Renal cortical epithelial cell (primary cell): ENCODE data around the gene KSR1. TPM values are rescaled to one million over a fixed set of nuclear protein-coding genes. Genes with fewer than 3 reads are reported as not detected.

Source experiments
- DNase-seq: peaks from one replicate; pipeline ENCODE4 v3.0.0-alpha.2; 2011; ENCODE audit warnings: low read depth
- total RNA-seq: library from RNA; depleted of rRNA; stranded (reverse); fragments of >200 nt; gene quantifications from 2 replicates; pipeline ENCODE4 v1.2.3, GENCODE V29; 2014

KSR1 gene
- total RNA-seq, 1 donor from 2014 or later = 29.3 TPM

- DNase-seq = no peak
These were observed 94.8 kb downstream of the KSR1 start for GRCh38 chr17:27550974-27551505.

GRCh38 chr17:27551701-27552248 lies 95.5 kb downstream of the KSR1 start:
- DNase-seq = peak; percentile 75

DNA sequence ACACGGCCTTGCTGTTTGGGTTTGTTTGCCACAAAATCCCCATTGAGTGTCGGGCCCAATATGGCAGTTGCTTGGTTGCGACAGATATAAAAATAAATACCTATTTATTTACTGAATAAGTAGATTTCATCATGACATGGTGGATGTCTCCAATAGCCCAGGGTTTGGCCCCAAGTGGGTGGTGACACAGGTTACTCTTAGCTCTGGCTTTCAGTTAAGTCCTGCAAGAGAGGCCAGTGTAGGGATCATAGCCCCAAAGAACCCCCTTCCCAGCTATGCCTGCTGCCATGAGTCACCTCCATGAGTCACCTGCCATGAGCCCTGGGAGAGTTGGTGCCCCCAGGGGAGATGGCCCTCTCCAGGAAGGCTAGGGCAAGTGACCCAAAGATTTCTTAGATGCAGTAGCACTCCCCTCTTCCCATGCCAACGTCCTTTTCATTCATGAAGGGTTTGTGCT lies 96.1 kb downstream of the KSR1 start:
- DNase-seq = peak; percentile 90

DNA sequence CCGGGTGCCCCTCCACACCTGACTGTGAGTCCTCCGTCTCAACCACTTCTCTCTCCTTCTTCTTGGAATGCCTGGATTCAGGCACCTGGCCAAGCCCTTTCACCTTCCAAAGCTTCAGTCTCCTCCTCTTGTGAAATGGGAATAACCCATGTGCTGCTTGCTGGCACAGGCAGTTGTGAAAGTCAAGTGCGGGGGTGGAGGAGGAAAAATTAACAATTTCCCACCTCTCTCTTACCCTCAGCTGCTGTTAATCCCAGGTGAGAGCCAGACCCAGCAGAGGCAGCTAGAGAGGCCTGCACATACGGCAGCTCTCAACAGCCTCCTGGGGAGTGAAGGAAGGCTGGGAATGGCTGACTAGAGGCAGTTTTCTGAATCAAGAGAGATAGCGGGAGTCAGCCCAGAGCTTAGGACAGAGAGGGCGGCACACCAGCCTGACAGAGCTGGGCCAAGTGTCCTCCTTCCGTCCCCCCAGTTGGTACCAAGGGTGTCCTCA lies 96.8 kb downstream of the KSR1 start:
- DNase-seq = peak; percentile 88

- no peak for DNase-seq
These were observed 97.9 kb downstream of the KSR1 start for GRCh38 chr17:27554152-27554551.

DNA sequence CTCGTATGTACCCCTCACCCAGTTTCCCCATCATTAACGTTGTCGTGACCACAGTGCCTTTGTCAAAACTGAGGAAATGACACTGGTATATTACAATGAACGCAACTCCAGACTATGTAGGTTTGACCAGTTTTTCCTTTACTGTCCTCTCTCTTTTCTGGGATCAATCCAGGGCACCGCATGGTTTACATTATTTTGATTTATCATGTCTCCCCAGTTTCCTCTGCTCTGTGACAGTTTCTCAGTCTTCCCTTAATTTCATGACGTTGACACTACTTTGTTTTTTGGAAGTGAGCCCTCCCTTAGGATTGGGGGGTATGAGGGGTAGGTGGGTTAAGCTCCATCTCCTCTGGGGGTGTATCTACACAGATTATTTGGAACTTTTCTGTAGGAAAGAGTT lies 98.7 kb downstream of the KSR1 start:
- DNase-seq = no peak

DNA sequence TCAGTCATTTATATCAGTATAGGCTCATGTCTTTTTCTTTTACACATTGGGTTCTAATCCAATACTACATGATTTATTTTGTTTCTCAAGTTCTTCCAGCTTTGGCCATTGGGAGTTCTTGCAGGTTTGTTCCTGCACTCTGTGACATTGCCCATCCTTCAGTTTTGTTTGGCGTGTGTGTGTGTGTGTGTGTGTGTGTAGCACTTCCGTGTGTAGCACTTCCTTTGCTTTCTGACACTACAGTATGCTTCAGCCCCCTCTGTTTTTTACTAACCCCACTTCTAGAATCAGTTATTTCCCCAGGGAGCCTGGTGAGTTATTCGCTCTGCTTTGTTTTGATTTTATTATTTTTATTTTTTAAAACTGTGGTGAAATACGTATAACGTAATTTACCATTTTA lies 99.1 kb downstream of the KSR1 start:
- no peak for DNase-seq

DNA sequence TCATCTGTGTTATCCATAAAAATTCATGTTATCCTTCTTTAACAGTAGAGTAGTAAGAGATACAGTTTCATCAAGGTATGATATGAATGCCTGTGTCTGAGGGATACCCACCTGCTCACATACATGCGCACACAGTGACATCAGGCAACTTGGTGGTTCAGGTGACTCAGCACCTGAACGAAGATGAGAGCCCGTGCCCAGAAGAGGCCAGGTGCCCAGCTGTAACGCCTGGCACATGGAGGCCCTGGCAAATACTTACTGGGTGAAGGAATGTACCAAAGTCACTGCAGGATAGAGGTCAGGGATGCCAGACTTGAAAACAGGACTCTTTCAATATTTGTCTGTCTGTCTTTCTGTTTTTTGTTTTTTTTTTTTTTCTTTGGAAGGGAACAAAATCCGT lies 102.1 kb downstream of the KSR1 start:
- no peak for DNase-seq

- peak; percentile 39 for DNase-seq
These were observed 102.7 kb downstream of the KSR1 start for GRCh38 chr17:27558842-27559505.

GRCh38 chr17:27559506-27560481 lies 103.5 kb downstream of the KSR1 start:
- DNase-seq = peak; percentile 87

DNA sequence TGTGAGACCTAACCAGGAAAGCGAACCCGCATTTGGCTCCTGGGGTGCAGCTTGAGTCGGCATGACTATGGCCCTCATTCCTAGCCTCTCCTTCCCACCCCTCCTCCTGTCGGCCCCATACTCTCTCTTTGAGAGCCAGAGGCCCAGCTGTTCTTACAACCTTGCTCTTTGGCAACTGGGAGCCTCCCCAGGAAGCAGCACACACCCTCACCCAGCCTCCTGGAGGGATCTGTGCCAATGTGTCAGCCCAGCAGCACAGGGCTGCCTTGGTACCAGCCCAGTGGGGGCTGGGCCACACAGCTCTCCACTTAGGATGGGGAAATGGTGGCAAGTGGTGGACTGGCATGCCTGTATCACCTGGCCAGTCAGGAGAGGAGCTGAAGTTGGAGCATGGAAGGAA lies 104.4 kb downstream of the KSR1 start:
- DNase-seq = peak; percentile 43

GRCh38 chr17:27562777-27563455 lies 106.7 kb downstream of the KSR1 start:
- DNase-seq = peak; percentile 36

DNA sequence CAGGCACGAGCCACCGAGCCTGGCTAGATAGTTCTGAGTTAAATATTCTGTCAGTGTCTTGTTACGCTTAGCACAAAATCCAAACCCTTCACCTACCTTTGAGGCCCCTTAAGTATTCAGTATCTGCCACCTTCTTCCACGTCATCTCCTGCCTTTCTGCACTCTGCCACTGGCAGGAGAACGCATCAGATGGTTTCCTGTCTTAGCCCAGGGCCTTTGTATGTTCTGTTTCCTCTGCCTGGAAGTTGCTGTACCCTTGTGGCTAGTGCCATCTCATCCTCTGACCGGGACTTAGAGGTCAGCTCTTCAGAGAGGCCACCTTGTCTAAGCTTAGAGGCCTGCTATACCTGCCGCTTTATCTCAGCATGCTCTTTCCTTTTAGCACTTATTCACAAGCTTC lies 107.3 kb downstream of the KSR1 start:
- no peak for DNase-seq

DNA sequence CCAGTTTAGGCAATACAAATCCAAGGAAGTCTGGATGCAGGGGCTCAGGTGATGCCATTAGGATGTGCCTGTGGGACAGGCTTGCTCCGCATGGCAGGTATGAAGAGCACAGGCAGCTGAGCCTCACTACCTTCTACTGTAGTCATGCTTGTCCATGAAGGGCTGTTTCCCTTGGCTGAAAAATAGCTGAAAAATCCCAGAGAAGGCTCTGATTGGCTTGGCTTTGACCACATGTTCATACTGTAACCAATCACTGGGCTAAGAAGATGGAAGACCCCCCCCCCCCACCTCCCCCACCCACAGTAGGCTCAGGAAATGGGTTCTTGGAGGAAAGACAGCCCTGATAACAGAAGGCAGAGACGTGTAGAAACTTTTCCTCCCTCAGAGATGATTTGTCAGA lies 108.2 kb downstream of the KSR1 start:
- no peak for DNase-seq

DNA sequence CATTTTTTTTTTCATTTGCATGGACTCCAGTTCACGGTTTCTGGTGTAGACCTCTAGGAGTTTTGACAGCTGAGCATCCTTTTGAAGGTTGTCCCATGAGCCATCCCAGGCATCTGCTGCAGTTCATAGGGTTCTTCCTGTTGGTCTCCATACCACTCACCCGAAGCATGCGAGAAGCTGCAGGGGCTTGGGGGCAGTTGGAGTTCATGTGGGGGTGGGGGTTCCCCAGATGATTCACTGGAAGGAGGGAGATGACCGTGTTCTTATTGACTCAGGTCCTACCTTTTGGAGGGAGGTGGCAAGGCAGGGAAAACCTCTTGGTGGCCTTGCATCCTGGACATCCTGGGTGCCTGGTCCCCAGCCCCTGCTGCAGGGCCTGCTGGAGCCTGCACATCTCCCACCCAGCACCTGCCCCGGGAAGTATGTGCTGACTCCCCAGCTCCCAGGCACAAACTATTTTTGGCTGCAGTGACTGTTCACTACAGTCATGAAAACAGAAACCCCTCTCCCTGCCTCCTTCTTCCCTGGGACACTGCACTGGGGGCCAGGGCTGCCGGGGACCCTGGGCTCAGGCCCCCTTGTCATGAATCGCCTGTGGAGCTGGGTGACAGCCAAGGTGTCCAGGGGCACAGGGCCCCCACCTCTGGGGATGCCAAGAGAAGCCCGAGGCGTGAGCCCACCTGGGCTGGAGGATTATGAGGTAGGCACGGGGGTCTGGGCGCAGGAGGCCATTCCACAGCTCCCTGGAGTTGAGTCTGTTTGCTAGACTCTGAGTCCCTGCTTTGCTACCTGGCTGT lies 109.8 kb downstream of the KSR1 start:
- DNase-seq = peak; percentile 41

DNA sequence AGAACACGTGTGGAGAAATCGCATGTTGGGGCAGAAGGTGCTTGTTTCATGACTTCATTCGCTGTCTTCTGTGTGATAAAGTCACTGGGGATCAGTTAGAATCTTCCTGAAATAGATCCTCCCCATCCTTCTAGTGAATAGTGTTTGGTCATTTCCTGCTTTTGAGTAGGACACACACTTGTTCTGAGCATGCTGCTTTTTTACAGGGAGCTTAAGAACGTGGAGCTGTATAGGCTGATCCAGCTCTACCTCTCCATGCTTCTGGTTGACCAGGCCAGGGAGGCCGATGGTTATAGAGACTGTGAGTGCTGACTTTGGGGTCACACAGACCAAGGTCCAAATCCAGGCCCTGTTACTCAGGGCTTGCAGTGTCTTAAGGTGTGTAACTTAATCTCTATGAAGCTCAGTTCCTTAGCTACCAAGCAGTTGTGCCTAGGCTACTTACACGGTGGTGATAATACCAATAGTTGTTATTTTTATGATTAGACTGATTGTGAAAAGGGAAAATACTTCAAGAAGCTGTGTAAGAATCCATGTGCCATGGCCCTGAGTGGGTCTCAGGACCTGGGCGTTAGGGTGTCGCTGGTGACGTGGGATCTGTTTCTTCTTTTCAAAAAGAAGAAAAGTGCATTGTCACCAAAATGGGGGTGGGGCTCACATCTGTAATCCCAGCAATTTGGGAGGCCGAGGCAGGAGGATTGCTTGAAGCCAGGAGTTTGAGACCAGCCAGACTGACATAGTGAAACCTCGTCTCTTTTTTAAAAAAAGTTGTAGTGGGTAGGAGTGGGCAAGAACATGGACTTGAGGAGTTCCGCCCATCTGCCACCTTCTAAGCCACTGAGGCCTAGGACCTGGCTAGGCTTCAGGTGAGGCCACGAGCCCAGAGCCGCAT lies 110.7 kb downstream of the KSR1 start:
- no peak for DNase-seq

DNA sequence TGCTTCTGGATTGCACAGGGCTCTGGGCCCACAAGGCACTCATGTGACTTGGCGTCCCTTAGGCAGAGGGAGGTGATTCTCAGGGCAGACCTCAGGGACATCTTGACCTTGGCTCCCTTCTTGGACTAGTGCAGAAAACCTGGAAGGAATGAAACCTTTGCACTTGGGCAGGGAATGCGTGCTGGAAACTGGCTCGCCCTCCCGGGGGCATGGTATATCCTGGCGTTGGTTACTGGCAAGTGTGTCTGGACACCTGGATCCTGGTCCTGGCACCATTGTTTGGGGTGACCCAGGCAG lies 111.3 kb downstream of the KSR1 start:
- DNase-seq = no peak

GRCh38 chr17:27568216-27568615 lies 112.0 kb downstream of the KSR1 start:
- DNase-seq = no peak

- DNase-seq = no peak
These were observed 112.6 kb downstream of the KSR1 start for GRCh38 chr17:27568811-27569210.

GRCh38 chr17:27569257-27569722 lies 113.0 kb downstream of the KSR1 start:
- peak; percentile 32 for DNase-seq
